ENCODE data around the gene SLC22A25.

GRCh38 chr11:63262547-63262946 is 19.1 kb upstream of the SLC22A25 start:
- TF ChIP-seq CTCF (IDR thresholded peaks at IDR 0.05) (no peak), YY1 (IDR thresholded peaks at IDR 0.05; ENCODE audit: low read depth) (no peak), POLR2AphosphoS5 (IDR thresholded peaks at IDR 0.05; ENCODE audit: low read depth, low read length) (no peak), FOXJ3 (CRISPR knock-in tag; IDR thresholded peaks at IDR 0.05) (no peak), ZBTB33 (IDR thresholded peaks at IDR 0.05; ENCODE audit: borderline replicate concordance, low read depth) (no peak), CHD2 (IDR thresholded peaks at IDR 0.05; ENCODE audit: low read length, partially characterized antibody) (no peak), GABPA (IDR thresholded peaks at IDR 0.05; ENCODE audit: low read depth) (no peak), SIN3A (IDR thresholded peaks at IDR 0.05; ENCODE audit: borderline replicate concordance, low read depth, low read length) (no peak), RCOR1 (IDR thresholded peaks at IDR 0.05; ENCODE audit: low read length) (no peak), RAD21 (IDR thresholded peaks at IDR 0.05; ENCODE audit: low read length) (no peak), USF1 (IDR thresholded peaks at IDR 0.05; ENCODE audit: borderline replicate concordance, low read depth) (no peak), NRF1 (IDR thresholded peaks at IDR 0.05; ENCODE audit: low read depth, low read length) (no peak), SMC3 (IDR thresholded peaks at IDR 0.05; ENCODE audit: low read depth, low read length) (no peak), TAF1 (IDR thresholded peaks at IDR 0.05; ENCODE audit: borderline replicate concordance, low read depth, low read length) (no peak)

Measured in SK-N-SH (cell line).